Neural cell (in vitro differentiated cells): Measurements from ENCODE around the gene COX10. TPM values are rescaled to one million over a fixed set of nuclear protein-coding genes. Genes with fewer than 3 reads are reported as not detected.

Experiments used
- H2AFZ ChIP-seq: fragments of 200-600, 300-800 bp; sonication (generic), shearing (Covaris generic); 2 replicates; pipeline ENCODE4 v1.6.0; 2014; ENCODE audit warnings: low read depth, mild to moderate bottlenecking, antibody characterized with exemption, low read length, moderate library complexity
- H3F3A ChIP-seq: fragments of 200-600 bp; shearing (Covaris generic); 2 replicates; pipeline ENCODE4 v1.6.1; 2016; ENCODE audit warnings: mild to moderate bottlenecking, moderate library complexity, mixed read lengths, antibody characterized with exemption, low read length; ENCODE audit not compliant: insufficient read depth, poor library complexity, severe bottlenecking
- H3K27ac ChIP-seq: fragments of 200-600, 300-800 bp; sonication (generic), shearing (Covaris generic); 2 replicates; pipeline ENCODE4 v1.5.1; 2014; ENCODE audit warnings: mild to moderate bottlenecking, low read length, moderate library complexity
- H3K27me3 ChIP-seq: fragments of 300-800, 200-600 bp; sonication (generic), shearing (Covaris generic); 2 replicates; pipeline ENCODE4 v1.6.0; 2014; ENCODE audit warnings: mild to moderate bottlenecking, low read depth, low read length, moderate library complexity; ENCODE audit not compliant: insufficient read depth
- H3K36me3 ChIP-seq: fragments of 300-800, 200-600 bp; sonication (generic), shearing (Covaris generic); 2 replicates; pipeline ENCODE4 v1.5.1; 2014; ENCODE audit warnings: mild to moderate bottlenecking, antibody characterized with exemption, low read length, moderate library complexity; ENCODE audit not compliant: insufficient read depth
- H3K4me2 ChIP-seq: fragments of 300-800, 200-600 bp; sonication (generic), shearing (Covaris generic); 2 replicates; pipeline ENCODE4 v1.6.0; 2014; ENCODE audit warnings: mild to moderate bottlenecking, low read length
- H3K4me3 ChIP-seq: fragments of 300-800, 200-600 bp; sonication (generic), shearing (Covaris generic); 2 replicates; pipeline ENCODE4 v1.5.1; 2014; ENCODE audit warnings: mild to moderate bottlenecking, low read length, moderate library complexity
- H3K79me2 ChIP-seq: fragments of 200-600 bp; shearing (Covaris generic); replicated peaks from 2 replicates; pipeline ENCODE4 v1.6.0; 2014; ENCODE audit warnings: mild to moderate bottlenecking, low read length, moderate library complexity; ENCODE audit not compliant: insufficient read depth
- H3K9ac ChIP-seq: fragments of 300-800, 200-600 bp; sonication (generic), shearing (Covaris generic); 2 replicates; pipeline ENCODE4 v1.6.1; 2016; ENCODE audit warnings: mild to moderate bottlenecking, low read length, mixed read lengths
- H3K9me2 ChIP-seq: fragments of 200-600 bp; shearing (Covaris generic); 2 replicates; pipeline ENCODE4 v1.6.1; 2016; ENCODE audit warnings: mild to moderate bottlenecking, low read length, mixed read lengths; ENCODE audit not compliant: insufficient read depth
- H3K9me3 ChIP-seq: fragments of 200-600, 300-800 bp; sonication (generic), shearing (Covaris generic); 2 replicates; pipeline ENCODE4 v1.6.1; 2016; ENCODE audit warnings: mild to moderate bottlenecking, mixed run types, low read length, moderate library complexity, mixed read lengths
- H4K20me1 ChIP-seq: fragments of 200-600 bp; shearing (Covaris generic); 2 replicates; pipeline ENCODE4 v1.6.1; 2016; ENCODE audit warnings: mild to moderate bottlenecking, mixed run types; ENCODE audit not compliant: insufficient read depth
- EP300 ChIP-seq: fragments of 450-650 bp; conservative IDR thresholded peaks from 2 replicates; pipeline ENCODE4 v1.6.1; 2014; ENCODE audit warnings: antibody characterized with exemption, mild to moderate bottlenecking, moderate library complexity; ENCODE audit not compliant: poor library complexity, severe bottlenecking
- EZH2 ChIP-seq: fragments of 200-600, 300-800 bp; shearing (Covaris generic), sonication (generic); IDR thresholded peaks from 2 replicates; pipeline ENCODE4 v1.6.1; 2014; ENCODE audit warnings: antibody characterized with exemption, low read length, borderline replicate concordance, mild to moderate bottlenecking; ENCODE audit not compliant: insufficient read depth, poor library complexity, severe bottlenecking
- MXI1 ChIP-seq: fragments of 450-650 bp; conservative IDR thresholded peaks from 2 replicates; pipeline ENCODE4 v1.6.1; 2014; ENCODE audit warnings: antibody characterized with exemption, mild to moderate bottlenecking; ENCODE audit not compliant: poor library complexity, severe bottlenecking
- POLR2AphosphoS5 ChIP-seq: IDR thresholded peaks from 2 replicates; pipeline ENCODE4 v1.6.1; 2012
- RAD21 ChIP-seq: fragments of 450-650 bp; conservative IDR thresholded peaks from 2 replicates; pipeline ENCODE4 v1.6.1; 2014; ENCODE audit warnings: antibody characterized with exemption, mild to moderate bottlenecking, moderate library complexity
- SMC3 ChIP-seq: fragments of 450-650 bp; conservative IDR thresholded peaks from 2 replicates; pipeline ENCODE4 v1.6.1; 2014; ENCODE audit warnings: antibody characterized with exemption, mild to moderate bottlenecking, moderate library complexity; ENCODE audit not compliant: poor library complexity
- TAF1 ChIP-seq: IDR thresholded peaks from 2 replicates; pipeline ENCODE4 v1.6.1; 2012; ENCODE audit warnings: low read depth
- polyA plus RNA-seq: library from polyadenylated mRNA; depleted of rRNA; stranded (reverse); fragments of >200 nt; gene quantifications from 2 replicates; pipeline ENCODE4 v1.2.3, GENCODE V29; 2014
- TF ChIP-seq, protein P1 (sequence below): IDR thresholded peaks from 2 replicates; pipeline ENCODE4 v1.6.1; 2012; ENCODE audit warnings: borderline replicate concordance
- TF ChIP-seq, protein P2 (sequence below): fragments of 450-650 bp; IDR thresholded peaks from 2 replicates; pipeline ENCODE4 v1.5.1; 2014; ENCODE audit warnings: antibody characterized with exemption, mild to moderate bottlenecking, moderate library complexity; ENCODE audit not compliant: poor library complexity, severe bottlenecking

Gene COX10
- polyA plus RNA-seq, 1 donor from 2014 or later: 7.2 TPM

DNA sequence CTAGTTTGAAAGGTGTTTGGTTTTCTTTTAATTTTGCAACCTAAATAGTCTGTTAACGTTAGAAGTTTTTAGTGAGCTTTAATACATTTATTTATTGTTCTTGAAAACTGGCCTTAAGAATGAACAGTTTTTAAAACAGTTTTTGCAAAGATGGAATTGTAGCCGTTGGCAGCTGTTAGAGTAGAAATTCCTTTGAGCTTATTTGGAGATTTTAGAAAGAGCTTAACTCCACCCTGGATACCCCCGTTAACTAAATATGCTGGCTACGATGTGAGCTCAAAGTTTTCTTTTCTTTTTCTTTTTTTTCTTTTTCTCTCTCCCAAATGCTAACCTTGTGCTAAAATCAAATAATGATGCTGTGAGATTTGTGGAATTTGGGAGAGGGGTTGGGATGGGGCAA is 75.2 kb downstream of the COX10 start:
- TF ChIP-seq EP300: no peak
- TF ChIP-seq, protein P1, sequence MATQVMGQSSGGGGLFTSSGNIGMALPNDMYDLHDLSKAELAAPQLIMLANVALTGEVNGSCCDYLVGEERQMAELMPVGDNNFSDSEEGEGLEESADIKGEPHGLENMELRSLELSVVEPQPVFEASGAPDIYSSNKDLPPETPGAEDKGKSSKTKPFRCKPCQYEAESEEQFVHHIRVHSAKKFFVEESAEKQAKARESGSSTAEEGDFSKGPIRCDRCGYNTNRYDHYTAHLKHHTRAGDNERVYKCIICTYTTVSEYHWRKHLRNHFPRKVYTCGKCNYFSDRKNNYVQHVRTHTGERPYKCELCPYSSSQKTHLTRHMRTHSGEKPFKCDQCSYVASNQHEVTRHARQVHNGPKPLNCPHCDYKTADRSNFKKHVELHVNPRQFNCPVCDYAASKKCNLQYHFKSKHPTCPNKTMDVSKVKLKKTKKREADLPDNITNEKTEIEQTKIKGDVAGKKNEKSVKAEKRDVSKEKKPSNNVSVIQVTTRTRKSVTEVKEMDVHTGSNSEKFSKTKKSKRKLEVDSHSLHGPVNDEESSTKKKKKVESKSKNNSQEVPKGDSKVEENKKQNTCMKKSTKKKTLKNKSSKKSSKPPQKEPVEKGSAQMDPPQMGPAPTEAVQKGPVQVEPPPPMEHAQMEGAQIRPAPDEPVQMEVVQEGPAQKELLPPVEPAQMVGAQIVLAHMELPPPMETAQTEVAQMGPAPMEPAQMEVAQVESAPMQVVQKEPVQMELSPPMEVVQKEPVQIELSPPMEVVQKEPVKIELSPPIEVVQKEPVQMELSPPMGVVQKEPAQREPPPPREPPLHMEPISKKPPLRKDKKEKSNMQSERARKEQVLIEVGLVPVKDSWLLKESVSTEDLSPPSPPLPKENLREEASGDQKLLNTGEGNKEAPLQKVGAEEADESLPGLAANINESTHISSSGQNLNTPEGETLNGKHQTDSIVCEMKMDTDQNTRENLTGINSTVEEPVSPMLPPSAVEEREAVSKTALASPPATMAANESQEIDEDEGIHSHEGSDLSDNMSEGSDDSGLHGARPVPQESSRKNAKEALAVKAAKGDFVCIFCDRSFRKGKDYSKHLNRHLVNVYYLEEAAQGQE: no peak
- TF ChIP-seq, protein P2, sequence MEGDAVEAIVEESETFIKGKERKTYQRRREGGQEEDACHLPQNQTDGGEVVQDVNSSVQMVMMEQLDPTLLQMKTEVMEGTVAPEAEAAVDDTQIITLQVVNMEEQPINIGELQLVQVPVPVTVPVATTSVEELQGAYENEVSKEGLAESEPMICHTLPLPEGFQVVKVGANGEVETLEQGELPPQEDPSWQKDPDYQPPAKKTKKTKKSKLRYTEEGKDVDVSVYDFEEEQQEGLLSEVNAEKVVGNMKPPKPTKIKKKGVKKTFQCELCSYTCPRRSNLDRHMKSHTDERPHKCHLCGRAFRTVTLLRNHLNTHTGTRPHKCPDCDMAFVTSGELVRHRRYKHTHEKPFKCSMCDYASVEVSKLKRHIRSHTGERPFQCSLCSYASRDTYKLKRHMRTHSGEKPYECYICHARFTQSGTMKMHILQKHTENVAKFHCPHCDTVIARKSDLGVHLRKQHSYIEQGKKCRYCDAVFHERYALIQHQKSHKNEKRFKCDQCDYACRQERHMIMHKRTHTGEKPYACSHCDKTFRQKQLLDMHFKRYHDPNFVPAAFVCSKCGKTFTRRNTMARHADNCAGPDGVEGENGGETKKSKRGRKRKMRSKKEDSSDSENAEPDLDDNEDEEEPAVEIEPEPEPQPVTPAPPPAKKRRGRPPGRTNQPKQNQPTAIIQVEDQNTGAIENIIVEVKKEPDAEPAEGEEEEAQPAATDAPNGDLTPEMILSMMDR: no peak

DNA sequence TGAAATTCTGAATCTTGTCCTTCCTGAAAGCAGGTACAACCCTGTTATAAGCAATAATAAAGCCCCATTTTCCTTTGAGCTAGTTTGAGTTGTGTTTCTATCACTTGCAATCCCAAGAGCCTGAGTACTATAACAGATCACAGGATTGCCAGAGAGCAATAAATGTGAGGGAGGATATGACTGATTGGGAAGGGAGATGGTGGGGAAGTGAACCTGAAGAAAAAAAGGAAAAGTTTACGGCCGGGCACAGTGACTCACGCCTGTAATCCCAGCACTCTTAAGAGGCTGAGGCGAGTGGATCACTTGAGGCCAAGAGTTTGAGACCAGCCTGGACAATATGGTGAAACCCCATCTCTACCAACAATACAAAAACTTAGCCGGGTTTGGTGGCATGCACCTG is 80.4 kb downstream of the COX10 start:
- H3K9me2 ChIP-seq: no peaks in the 10 kb centered on the region
- no peaks in the 10 kb centered on the region for H3F3A ChIP-seq
- no peak overlapping the region for H3K4me2 ChIP-seq
- TF ChIP-seq RAD21 (no peak), SMC3 (no peak), TAF1 (no peak), EZH2 (no peak), EP300 (no peak), POLR2AphosphoS5 (no peak), MXI1 (no peak)
- TF ChIP-seq, protein P1: no peak
- TF ChIP-seq, protein P2: no peak
- H3K36me3 ChIP-seq: no peaks in the 10 kb centered on the region
- no peaks in the 10 kb centered on the region for H3K9me3 ChIP-seq
- H3K79me2 ChIP-seq: no peaks in the 10 kb centered on the region
- no peaks in the 10 kb centered on the region for H3K27me3 ChIP-seq
- no peak overlapping the region for H3K27ac ChIP-seq
- no peaks in the 10 kb centered on the region for H4K20me1 ChIP-seq
- H3K9ac ChIP-seq: no peak overlapping the region
- no peak overlapping the region for H3K4me3 ChIP-seq
- H2AFZ ChIP-seq: no peak overlapping the region

More for the DNA sequence above, 75.2 kb downstream of the COX10 start:
- no peaks in the 10 kb centered on the region for H3K9me3 ChIP-seq
- H3K4me3 ChIP-seq: no peak overlapping the region
- no peak overlapping the region for H3K27ac ChIP-seq
- H3K36me3 ChIP-seq: no peaks in the 10 kb centered on the region
- H4K20me1 ChIP-seq: no peaks in the 10 kb centered on the region
- H3K9ac ChIP-seq: no peak overlapping the region
- H3K27me3 ChIP-seq: no peaks in the 10 kb centered on the region
- H3K79me2 ChIP-seq: no peaks in the 10 kb centered on the region
- H3K4me2 ChIP-seq: no peak overlapping the region
- H2AFZ ChIP-seq: no peak overlapping the region
- H3F3A ChIP-seq: no peaks in the 10 kb centered on the region
- H3K9me2 ChIP-seq: no peaks in the 10 kb centered on the region
